Activated CD8-positive, alpha-beta memory T cell treated with anti-CD3 and anti-CD28 coated beads, Interleukin-2, amount 50 U/mL, for 24 hours (primary cell): ENCODE measurements around the gene CFAP97D1.

Source experiments
- DNase-seq: peaks from one replicate; pipeline ENCODE4 v3.0.0-alpha.2; 2020; ENCODE audit errors: extremely low read depth

The CFAP97D1 gene

GRCh38 chr17:43826206-43826605 is 46.0 kb downstream of the CFAP97D1 start:
- no peak for DNase-seq

GRCh38 chr17:43827596-43827995 is 47.4 kb downstream of the CFAP97D1 start:
- DNase-seq = no peak

- DNase-seq = no peak
Observed at GRCh38 chr17:43829738-43830137, 49.5 kb downstream of the CFAP97D1 start.

- DNase-seq = no peak
Observed at GRCh38 chr17:43830510-43831140, 50.4 kb downstream of the CFAP97D1 start.

- no peak for DNase-seq
Observed at GRCh38 chr17:43831633-43832032, 51.4 kb downstream of the CFAP97D1 start.

- DNase-seq = no peak
Observed at GRCh38 chr17:43832168-43832975, 52.1 kb downstream of the CFAP97D1 start.

- no peak for DNase-seq
Observed at GRCh38 chr17:43832976-43833829, 53.0 kb downstream of the CFAP97D1 start, which contains the start of gene MPP3. Gene MPP3, minus strand, starts transcription at chr17:43833146. Its CDS starts 1,240 bp downstream, at chr17:43831906.

GRCh38 chr17:43834106-43834505 is 53.9 kb downstream of the CFAP97D1 start:
- no peak for DNase-seq
